Liver (tissue), 9 donors: Measurements from ENCODE around the gene DMRTA2. TPM values are rescaled to one million over a fixed set of nuclear protein-coding genes. Genes with fewer than 3 reads are reported as not detected.

ENCODE experiments used
- DNase-seq: peaks from one replicate; pipeline ENCODE4 v3.0.0-alpha.2; 2017; ENCODE audit warnings: low spot score
- H3K27ac ChIP-seq, 2 donors: one replicate each; pipeline ENCODE4 v1.7.0; 2013; ENCODE audit warnings: inconsistent platforms in 2 of 2, low read length in 2 of 2, control low read depth in 1 of 2, low read depth in 1 of 2, mild to moderate bottlenecking in 1 of 2
- H3K27me3 ChIP-seq, 4 donors: one replicate each; pipeline versions ENCODE4 v1.6.1 to v1.7.0; 2013; ENCODE audit warnings: low read length in 3 of 4, inconsistent platforms in 1 of 4, mild to moderate bottlenecking in 1 of 4, moderate library complexity in 1 of 4; ENCODE audit not compliant: control insufficient read depth in 4 of 4, insufficient read depth in 4 of 4
- H3K36me3 ChIP-seq, 4 donors: one replicate each; pipeline versions ENCODE4 v1.6.1 to v1.7.0; 2013; ENCODE audit warnings: low read length in 3 of 4, mild to moderate bottlenecking in 3 of 4, low read depth in 1 of 4, moderate library complexity in 1 of 4; ENCODE audit not compliant: control insufficient read depth in 4 of 4, insufficient read depth in 3 of 4
- H3K4me1 ChIP-seq, 4 donors: one replicate each; pipeline versions ENCODE4 v1.6.1 to v1.7.0; 2013; ENCODE audit warnings: low read length in 3 of 4, mild to moderate bottlenecking in 3 of 4, moderate library complexity in 1 of 4; ENCODE audit not compliant: control insufficient read depth in 4 of 4, insufficient read depth in 4 of 4
- H3K4me3 ChIP-seq, 3 donors: one replicate each; pipeline versions ENCODE4 v1.6.1 to v1.7.0; 2013; ENCODE audit warnings: low read length in 3 of 3, control low read depth in 1 of 3, low read depth in 1 of 3, mild to moderate bottlenecking in 1 of 3
- H3K9ac ChIP-seq, 2 donors: one replicate each; pipeline ENCODE4 v1.7.0; 2013; ENCODE audit warnings: low read length in 2 of 2, mild to moderate bottlenecking in 2 of 2, moderate library complexity in 2 of 2, control low read depth in 1 of 2, low read depth in 1 of 2
- H3K9me3 ChIP-seq, 4 donors: one replicate each; pipeline versions ENCODE4 v1.6.1 to v1.7.0; 2013; ENCODE audit warnings: low read length in 3 of 4; ENCODE audit not compliant: control insufficient read depth in 4 of 4
- EGR1 ChIP-seq, 2 donors: IDR thresholded peaks; 2 replicates each; pipeline ENCODE4 v1.6.1; 2016 to 2018; ENCODE audit warnings: antibody characterized with exemption in 2 of 2, low read depth in 2 of 2
- FOXA1 ChIP-seq: IDR thresholded peaks from 2 replicates; pipeline ENCODE4 v1.6.1; 2016; ENCODE audit warnings: antibody characterized with exemption
- FOXA2 ChIP-seq: IDR thresholded peaks from 2 replicates; pipeline ENCODE4 v1.6.1; 2016; ENCODE audit warnings: antibody characterized with exemption
- GABPA ChIP-seq, 2 donors: IDR thresholded peaks in 1 of 2; conservative IDR thresholded peaks in 1 of 2; 2 replicates each; pipeline ENCODE4 v1.6.1; 2016; ENCODE audit warnings: antibody characterized with exemption in 2 of 2, mild to moderate bottlenecking in 1 of 2, moderate library complexity in 1 of 2
- HNF4G ChIP-seq: IDR thresholded peaks from 2 replicates; pipeline ENCODE4 v1.6.1; 2016; ENCODE audit warnings: antibody characterized with exemption
- NR2F2 ChIP-seq: IDR thresholded peaks from 2 replicates; pipeline ENCODE4 v1.6.1; 2016; ENCODE audit warnings: antibody characterized with exemption
- RAD21 ChIP-seq, 2 donors: IDR thresholded peaks; 2 replicates each; pipeline ENCODE4 v1.6.1; 2016; ENCODE audit warnings: antibody characterized with exemption in 2 of 2, mild to moderate bottlenecking in 2 of 2
- RXRA ChIP-seq, 2 donors: IDR thresholded peaks; 2 replicates each; pipeline ENCODE4 v1.6.1; 2017 to 2018; ENCODE audit warnings: antibody characterized with exemption in 2 of 2, mild to moderate bottlenecking in 1 of 2
- SP1 ChIP-seq: IDR thresholded peaks from 2 replicates; pipeline ENCODE4 v1.6.1; 2018; ENCODE audit warnings: antibody characterized with exemption, mild to moderate bottlenecking
- TAF1 ChIP-seq: conservative IDR thresholded peaks from 2 replicates; pipeline ENCODE4 v1.6.1; 2016; ENCODE audit warnings: antibody characterized with exemption, mild to moderate bottlenecking
- YY1 ChIP-seq: IDR thresholded peaks from 2 replicates; pipeline ENCODE4 v1.6.1; 2016; ENCODE audit warnings: antibody characterized with exemption, mild to moderate bottlenecking
- WGBS: extraction: QIAGEN DNeasy Blood & Tissue Kit; methylation state at CpG from one replicate; pipeline ENCODE4 v1.1.7; 2013; 5-methylcytosine and 5-hydroxymethylcytosine counted together
- polyA plus RNA-seq, 2 donors: library from polyadenylated mRNA; stranded (reverse) in 1 of 2; unstranded in 1 of 2; fragments of 200-250 nt in 1 of 2; fragments of >200 nt in 1 of 2; fragmentation: Nextera tagmentation in 1 of 2; extraction: Ambion mirVana in 1 of 2; gene quantifications; one replicate each; pipeline versions ENCODE4 v1.2.1 to v1.2.3, GENCODE V29; 2013 to 2015
- total RNA-seq, 2 donors: library from RNA; depleted of rRNA; stranded (reverse); fragments of >200 nt; gene quantifications; one replicate each; pipeline ENCODE4 v1.2.3, GENCODE V29; 2014
- TF ChIP-seq, protein P1 (sequence below): IDR thresholded peaks from 2 replicates; pipeline ENCODE4 v1.6.1; 2016; ENCODE audit warnings: antibody characterized with exemption
- TF ChIP-seq, protein P2 (sequence below): IDR thresholded peaks from 2 replicates; pipeline ENCODE4 v1.6.1; 2016; ENCODE audit warnings: antibody characterized with exemption, mild to moderate bottlenecking
- TF ChIP-seq, protein P3 (sequence below): IDR thresholded peaks from 2 replicates; pipeline ENCODE4 v1.6.1; 2016; ENCODE audit warnings: antibody characterized with exemption
- TF ChIP-seq, protein P4 (sequence below): IDR thresholded peaks from 2 replicates; pipeline ENCODE4 v1.6.1; 2016; ENCODE audit warnings: antibody characterized with exemption
- donor health status: healthy.
- donor health status: healthy.
- donor health status: healthy.
- donor health status: healthy.
- donor health status: healthy.

The DMRTA2 gene
- total and polyA plus RNA-seq, 4 donors = not detected

DNA sequence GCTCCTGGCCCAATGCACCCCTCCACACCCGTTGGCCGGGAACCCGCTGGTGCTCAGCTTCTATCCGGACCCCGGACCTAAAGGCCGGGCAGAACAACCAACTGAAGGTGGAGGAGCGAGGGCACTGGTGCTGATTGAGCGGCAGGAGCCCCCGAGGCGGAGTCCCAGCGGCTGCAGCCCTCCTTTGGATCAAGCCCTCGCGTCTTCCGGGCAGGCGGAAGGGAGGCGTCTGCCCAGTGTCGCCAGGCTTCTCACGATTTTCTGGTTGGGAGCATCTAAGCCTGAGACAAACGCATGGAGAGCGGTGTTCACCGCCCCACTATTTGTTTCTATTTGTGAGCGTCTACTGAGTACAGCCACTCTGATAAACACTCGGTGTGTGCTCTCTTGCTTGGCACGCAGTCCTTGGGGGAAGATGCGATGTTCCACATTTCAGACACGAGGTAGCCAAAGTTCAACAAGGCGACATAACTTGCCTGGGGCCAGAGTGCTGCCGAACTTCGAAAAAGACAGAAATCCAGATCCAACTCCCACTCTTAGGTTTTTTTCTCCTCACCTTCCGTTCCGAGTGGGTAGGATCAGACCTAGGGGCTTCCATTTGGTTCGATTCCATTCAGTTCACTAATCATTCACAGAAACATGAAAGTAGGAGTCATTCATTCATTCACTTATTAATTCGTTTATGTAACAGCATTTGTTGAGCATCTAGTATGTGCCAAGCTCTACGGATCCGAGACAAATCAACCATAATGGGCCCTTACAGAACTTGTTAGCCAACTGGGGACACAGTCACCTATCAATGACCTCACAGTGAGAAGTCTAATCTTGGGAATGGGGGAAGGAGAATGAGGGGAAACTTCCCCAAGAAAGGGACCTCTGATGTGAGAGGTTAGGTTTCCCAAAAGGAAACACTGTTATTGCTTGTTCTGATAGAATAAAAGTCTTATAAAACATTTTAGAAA lies 4.9 kb upstream of the DMRTA2 start:
- H3K36me3 ChIP-seq = no peaks in the 10 kb centered on the region
- H3K27ac ChIP-seq = no peak overlapping the region
- H3K27me3 ChIP-seq = peaks cover 9 to 45% (median 25%) of the 10 kb centered on the region in 4 donors
- no peak for TF ChIP-seq FOXA2
- TF ChIP-seq, protein P1, sequence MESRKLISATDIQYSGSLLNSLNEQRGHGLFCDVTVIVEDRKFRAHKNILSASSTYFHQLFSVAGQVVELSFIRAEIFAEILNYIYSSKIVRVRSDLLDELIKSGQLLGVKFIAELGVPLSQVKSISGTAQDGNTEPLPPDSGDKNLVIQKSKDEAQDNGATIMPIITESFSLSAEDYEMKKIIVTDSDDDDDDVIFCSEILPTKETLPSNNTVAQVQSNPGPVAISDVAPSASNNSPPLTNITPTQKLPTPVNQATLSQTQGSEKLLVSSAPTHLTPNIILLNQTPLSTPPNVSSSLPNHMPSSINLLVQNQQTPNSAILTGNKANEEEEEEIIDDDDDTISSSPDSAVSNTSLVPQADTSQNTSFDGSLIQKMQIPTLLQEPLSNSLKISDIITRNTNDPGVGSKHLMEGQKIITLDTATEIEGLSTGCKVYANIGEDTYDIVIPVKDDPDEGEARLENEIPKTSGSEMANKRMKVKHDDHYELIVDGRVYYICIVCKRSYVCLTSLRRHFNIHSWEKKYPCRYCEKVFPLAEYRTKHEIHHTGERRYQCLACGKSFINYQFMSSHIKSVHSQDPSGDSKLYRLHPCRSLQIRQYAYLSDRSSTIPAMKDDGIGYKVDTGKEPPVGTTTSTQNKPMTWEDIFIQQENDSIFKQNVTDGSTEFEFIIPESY = no peak
- TF ChIP-seq, protein P2, sequence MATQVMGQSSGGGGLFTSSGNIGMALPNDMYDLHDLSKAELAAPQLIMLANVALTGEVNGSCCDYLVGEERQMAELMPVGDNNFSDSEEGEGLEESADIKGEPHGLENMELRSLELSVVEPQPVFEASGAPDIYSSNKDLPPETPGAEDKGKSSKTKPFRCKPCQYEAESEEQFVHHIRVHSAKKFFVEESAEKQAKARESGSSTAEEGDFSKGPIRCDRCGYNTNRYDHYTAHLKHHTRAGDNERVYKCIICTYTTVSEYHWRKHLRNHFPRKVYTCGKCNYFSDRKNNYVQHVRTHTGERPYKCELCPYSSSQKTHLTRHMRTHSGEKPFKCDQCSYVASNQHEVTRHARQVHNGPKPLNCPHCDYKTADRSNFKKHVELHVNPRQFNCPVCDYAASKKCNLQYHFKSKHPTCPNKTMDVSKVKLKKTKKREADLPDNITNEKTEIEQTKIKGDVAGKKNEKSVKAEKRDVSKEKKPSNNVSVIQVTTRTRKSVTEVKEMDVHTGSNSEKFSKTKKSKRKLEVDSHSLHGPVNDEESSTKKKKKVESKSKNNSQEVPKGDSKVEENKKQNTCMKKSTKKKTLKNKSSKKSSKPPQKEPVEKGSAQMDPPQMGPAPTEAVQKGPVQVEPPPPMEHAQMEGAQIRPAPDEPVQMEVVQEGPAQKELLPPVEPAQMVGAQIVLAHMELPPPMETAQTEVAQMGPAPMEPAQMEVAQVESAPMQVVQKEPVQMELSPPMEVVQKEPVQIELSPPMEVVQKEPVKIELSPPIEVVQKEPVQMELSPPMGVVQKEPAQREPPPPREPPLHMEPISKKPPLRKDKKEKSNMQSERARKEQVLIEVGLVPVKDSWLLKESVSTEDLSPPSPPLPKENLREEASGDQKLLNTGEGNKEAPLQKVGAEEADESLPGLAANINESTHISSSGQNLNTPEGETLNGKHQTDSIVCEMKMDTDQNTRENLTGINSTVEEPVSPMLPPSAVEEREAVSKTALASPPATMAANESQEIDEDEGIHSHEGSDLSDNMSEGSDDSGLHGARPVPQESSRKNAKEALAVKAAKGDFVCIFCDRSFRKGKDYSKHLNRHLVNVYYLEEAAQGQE = no peak
- TF ChIP-seq, protein P3, sequence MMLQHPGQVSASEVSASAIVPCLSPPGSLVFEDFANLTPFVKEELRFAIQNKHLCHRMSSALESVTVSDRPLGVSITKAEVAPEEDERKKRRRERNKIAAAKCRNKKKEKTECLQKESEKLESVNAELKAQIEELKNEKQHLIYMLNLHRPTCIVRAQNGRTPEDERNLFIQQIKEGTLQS = no peak
- no peak for TF ChIP-seq GABPA (IDR thresholded peaks at IDR 0.05 in 1 of 2, conservative IDR thresholded peaks at IDR 0.05 in 1 of 2)
- no peak for TF ChIP-seq RAD21 (IDR thresholded peaks at IDR 0.05)
- TF ChIP-seq, protein P4, sequence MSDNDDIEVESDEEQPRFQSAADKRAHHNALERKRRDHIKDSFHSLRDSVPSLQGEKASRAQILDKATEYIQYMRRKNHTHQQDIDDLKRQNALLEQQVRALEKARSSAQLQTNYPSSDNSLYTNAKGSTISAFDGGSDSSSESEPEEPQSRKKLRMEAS = no peak
- WGBS = 7% methylated on average over 35 of the region's 35 CpGs
- H3K4me3 ChIP-seq = no peak overlapping the region
- H3K4me1 ChIP-seq = peaks cover 12 to 33% (median 21%) of the 10 kb centered on the region in 4 donors
- DNase-seq = no peak
- no peak overlapping the region for H3K9ac ChIP-seq
- no peaks in the 10 kb centered on the region for H3K9me3 ChIP-seq

DNA sequence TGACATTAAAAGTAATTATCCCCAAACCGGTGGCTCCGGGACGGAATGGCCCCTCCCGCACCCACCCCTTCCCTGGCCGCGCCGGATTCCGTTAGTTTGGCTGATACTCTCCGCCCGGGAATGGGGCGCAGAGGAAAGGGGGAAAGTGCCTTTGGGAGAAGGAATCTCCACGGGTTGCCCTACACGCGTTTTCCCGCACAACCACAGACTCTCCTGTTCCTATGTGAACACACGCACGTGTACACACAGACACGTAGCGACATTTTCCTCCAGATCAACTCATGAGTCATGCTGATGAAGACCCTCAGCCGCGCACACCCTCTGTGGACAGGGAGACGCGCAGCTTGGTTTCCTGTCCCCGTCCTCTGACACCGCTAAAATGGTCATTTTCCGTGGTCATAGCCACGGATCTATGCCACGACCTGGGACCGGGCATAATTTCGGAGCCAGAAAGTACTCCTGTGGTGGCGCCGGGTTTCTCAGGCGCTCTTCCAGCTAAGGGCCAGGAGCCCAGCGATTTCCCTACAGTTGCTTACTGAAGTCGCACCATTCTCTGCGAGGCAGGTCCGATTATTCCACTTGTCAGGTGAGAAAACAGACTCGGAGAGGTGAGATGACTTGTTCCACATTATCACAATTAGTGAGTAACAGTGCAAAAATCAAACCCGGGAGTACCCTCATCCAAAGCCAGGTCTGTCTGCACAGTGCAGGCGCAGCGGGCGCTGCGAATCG lies 4.0 kb upstream of the DMRTA2 start:
- Histone ChIP-seq H3K4me3 (no peak overlapping the region), H3K36me3 (no peaks in the 10 kb centered on the region), H3K27me3 (peaks cover 12 to 41% (median 27%) of the 10 kb centered on the region in 4 donors), H3K4me1 (peaks cover 16 to 38% (median 23%) of the 10 kb centered on the region in 4 donors), H3K9ac (no peak overlapping the region), H3K9me3 (no peaks in the 10 kb centered on the region), H3K27ac (no peak overlapping the region)
- 4% methylated on average over 44 of the region's 44 CpGs for WGBS
- DNase-seq = no peak
- TF ChIP-seq GABPA (IDR thresholded peaks at IDR 0.05 in 1 of 2, conservative IDR thresholded peaks at IDR 0.05 in 1 of 2) (no peak), SP1 (no peak), NR2F2 (no peak), RAD21 (IDR thresholded peaks at IDR 0.05) (no peak), EGR1 (IDR thresholded peaks at IDR 0.05; ENCODE audit: low read depth in 2 of 2) (no peak), TAF1 (no peak), RXRA (IDR thresholded peaks at IDR 0.05) (no peak), FOXA2 (no peak), HNF4G (no peak), FOXA1 (no peak), YY1 (no peak)
- TF ChIP-seq, protein P3 = no peak
- TF ChIP-seq, protein P2 = no peak
- TF ChIP-seq, protein P1 = no peak
- TF ChIP-seq, protein P4 = no peak
